HG03135 (cell line): ENCODE measurements around the gene ZBTB20.

Source experiments
- ATAC-seq: cut with Tn5 transposase; IDR thresholded peaks from one replicate; pipeline ENCODE4 v1.9.1; 2021; ENCODE audit warnings: mild to moderate bottlenecking, moderate library complexity; ENCODE audit not compliant: unreplicated experiment

ZBTB20 gene

GRCh38 chr3:114939920-114940319 lies 207.2 kb downstream of the ZBTB20 start:
- ATAC-seq = no peak

- no peak for ATAC-seq
Observed at GRCh38 chr3:114933407-114933806, 213.7 kb downstream of the ZBTB20 start.

- ATAC-seq = no peak
Observed at GRCh38 chr3:114929971-114930732, 216.9 kb downstream of the ZBTB20 start.

GRCh38 chr3:114928989-114929640 lies 218.0 kb downstream of the ZBTB20 start:
- no peak for ATAC-seq

GRCh38 chr3:114904633-114905032 lies 242.5 kb downstream of the ZBTB20 start:
- ATAC-seq = no peak

- ATAC-seq = peak; percentile 24
Observed at GRCh38 chr3:114903213-114903612, 243.9 kb downstream of the ZBTB20 start.

- ATAC-seq = peak; percentile 62
Observed at GRCh38 chr3:114902691-114903101, 244.4 kb downstream of the ZBTB20 start.

GRCh38 chr3:114900908-114901307 lies 246.2 kb downstream of the ZBTB20 start:
- no peak for ATAC-seq

- ATAC-seq = no peak
Observed at GRCh38 chr3:114899186-114899931, 247.7 kb downstream of the ZBTB20 start.

- no peak for ATAC-seq
Observed at GRCh38 chr3:114896978-114897377, 250.1 kb downstream of the ZBTB20 start.

- no peak for ATAC-seq
Observed at GRCh38 chr3:114893361-114893760, 253.7 kb downstream of the ZBTB20 start.

GRCh38 chr3:114892880-114893279 lies 254.2 kb downstream of the ZBTB20 start:
- ATAC-seq = no peak

- ATAC-seq = no peak
Observed at GRCh38 chr3:114892131-114892879, 254.8 kb downstream of the ZBTB20 start.

- ATAC-seq = no peak
Observed at GRCh38 chr3:114887806-114888205, 259.3 kb downstream of the ZBTB20 start.

- no peak for ATAC-seq
Observed at GRCh38 chr3:114886905-114887304, 260.2 kb downstream of the ZBTB20 start.

- no peak for ATAC-seq
Observed at GRCh38 chr3:114884213-114884923, 262.7 kb downstream of the ZBTB20 start.

- ATAC-seq = no peak
Observed at GRCh38 chr3:114880078-114880477, 267.0 kb downstream of the ZBTB20 start.

- ATAC-seq = peak; percentile 75
Observed at GRCh38 chr3:114879059-114880031, 267.7 kb downstream of the ZBTB20 start.
